Medulla oblongata (tissue), 1 donor: ENCODE results near the gene LRRC46.

Experiments
- DNase-seq: peaks from one replicate; pipeline ENCODE4 v3.0.0-alpha.2; 2015; ENCODE audit errors: extremely low spot score

The LRRC46 gene

GRCh38 chr17:47831934-47832327 lies 461 bp downstream of the LRRC46 start:
- DNase-seq, result peak; percentile 54

GRCh38 chr17:47834756-47835155 lies 3.3 kb downstream of the LRRC46 start:
- no peak for DNase-seq

- DNase-seq, result no peak
Observed at GRCh38 chr17:47836601-47837000, 5.1 kb downstream of the LRRC46 start.

GRCh38 chr17:47837401-47838039 lies 6.0 kb downstream of the LRRC46 start:
- DNase-seq, result no peak

GRCh38 chr17:47838636-47839035 lies 7.2 kb downstream of the LRRC46 start:
- DNase-seq, result no peak

- no peak for DNase-seq
Observed at GRCh38 chr17:47839071-47839470, 7.6 kb downstream of the LRRC46 start.

GRCh38 chr17:47840001-47840741 lies 8.7 kb downstream of the LRRC46 start:
- no peak for DNase-seq

- peak; percentile 87 for DNase-seq
Observed at GRCh38 chr17:47840742-47841487, 9.4 kb downstream of the LRRC46 start, which contains the start of gene SCRN2. SCRN2 (minus strand) TSS chr17:47841273; CDS start chr17:47840843, 430 bp downstream.

- no peak for DNase-seq
Observed at GRCh38 chr17:47841488-47842291, 10.2 kb downstream of the LRRC46 start.

GRCh38 chr17:47843391-47843730 lies 11.9 kb downstream of the LRRC46 start:
- no peak for DNase-seq

- DNase-seq, result no peak
Observed at GRCh38 chr17:47844227-47844626, 12.8 kb downstream of the LRRC46 start.

GRCh38 chr17:47844814-47845715 lies 13.6 kb downstream of the LRRC46 start:
- no peak for DNase-seq

GRCh38 chr17:47845716-47846075 lies 14.2 kb downstream of the LRRC46 start:
- DNase-seq, result no peak

GRCh38 chr17:47846716-47847340 lies 15.4 kb downstream of the LRRC46 start:
- no peak for DNase-seq

- DNase-seq, result no peak
Observed at GRCh38 chr17:47847341-47848197, 16.1 kb downstream of the LRRC46 start.

GRCh38 chr17:47848198-47848513 lies 16.7 kb downstream of the LRRC46 start:
- no peak for DNase-seq

- DNase-seq, result no peak
Observed at GRCh38 chr17:47850373-47850691, 18.9 kb downstream of the LRRC46 start.

GRCh38 chr17:47850692-47851573 lies 19.5 kb downstream of the LRRC46 start, which contains the start of gene SP6:
SP6 (minus strand) TSS chr17:47851163; CDS start chr17:47848429, 2,734 bp downstream.
- no peak for DNase-seq

- no peak for DNase-seq
Observed at GRCh38 chr17:47851764-47852112, 20.3 kb downstream of the LRRC46 start.
